Spleen (tissue), 7 donors: ENCODE data around the gene HLCS.

Source experiments
- CTCF ChIP-seq, 11 experiments: fragments of 200-600 bp in 7 of 11; fragments of 450-650 bp in 4 of 11; sonication (generic) in 4 of 11; IDR thresholded peaks in 8 of 11; conservative IDR thresholded peaks in 3 of 11; 1 replicate in 7 of 11; 2 replicates in 4 of 11; pipeline versions ENCODE4 v1.4.0 to v1.8.0; 2016 to 2021; ENCODE audit warnings: antibody characterized with exemption in 11 of 11, inconsistent platforms in 4 of 11, mild to moderate bottlenecking in 1 of 11
- POLR2AphosphoS5 ChIP-seq, 3 donors: sonication (generic); formaldehyde crosslinking; IDR thresholded peaks; one replicate each; pipeline ENCODE4 v1.5.1; 2017; ENCODE audit warnings: antibody characterized with exemption in 3 of 3
- donor health status: DM: no; HTN: no; CAD: no; lungs with moderate emphysema.
- donor health status: DM: no; HTN: no; CAD: no.
- donor health status: DM: no; HTN: no; CAD: no.

- TF ChIP-seq CTCF (IDR thresholded peaks at IDR 0.05 in 8 of 11, conservative IDR thresholded peaks at IDR 0.05 in 3 of 11) = no peak
- TF ChIP-seq POLR2AphosphoS5 (IDR thresholded peaks at IDR 0.05) = no peak
These were observed 63.7 kb downstream of the HLCS start for GRCh38 chr21:36902793-36903192.
